ENCODE data around the gene KRT26.
"Not testable (repeated sequence)": the region's sequence is repeated elsewhere in the genome, so short reads cannot be mapped to it uniquely, and the experiment has no call there.

Gene KRT26

GRCh38 chr17:40772101-40772500 lies at the start of gene KRT26:
KRT26 (minus strand) TSS chr17:40772201; CDS start chr17:40772113, 88 bp downstream.
- H3K27me3 Mint-ChIP-seq, result peaks cover 27% of the 10 kb centered on the region
- H3K9me3 Mint-ChIP-seq (ENCODE audit: low read depth), result no peaks in the 10 kb centered on the region
- no peak within 1 kb of the TSS for H3K27ac Mint-ChIP-seq
- no peak within 1 kb of the TSS for H3K4me3 Mint-ChIP-seq
- no peaks in the 10 kb centered on the region for H3K4me1 Mint-ChIP-seq (ENCODE audit: low read depth)
- no peaks in the 10 kb centered on the region for H3K36me3 Mint-ChIP-seq

DNA sequence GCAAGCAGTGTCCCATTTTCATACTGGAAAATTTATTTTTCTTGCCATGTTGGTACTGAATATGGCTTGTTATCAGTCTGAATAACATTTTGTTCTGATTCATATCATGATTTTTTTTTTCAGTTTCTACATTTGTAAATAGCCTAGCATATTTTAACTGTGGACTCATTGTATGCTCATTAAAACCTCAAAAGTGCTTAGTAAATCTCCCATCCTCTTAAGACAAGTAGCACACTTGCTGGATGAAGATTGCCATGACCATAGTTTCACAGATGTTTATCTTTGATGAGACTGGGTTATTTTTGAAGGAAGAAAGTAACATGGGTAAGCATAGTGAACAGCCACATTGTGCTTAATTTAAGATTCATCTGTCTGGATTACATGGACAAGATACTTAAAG lies 49.5 kb upstream of the KRT26 start:
- Mint-ChIP-seq H3K4me1 (ENCODE audit: low read depth) (peaks cover 25% of the 10 kb centered on the region), H3K9me3 (ENCODE audit: low read depth) (no peaks in the 10 kb centered on the region), H3K36me3 (peaks cover 26% of the 10 kb centered on the region), H3K27me3 (peaks cover 3% of the 10 kb centered on the region), H3K4me3 (no peak overlapping the region), H3K27ac (no peak overlapping the region)

- Mint-ChIP-seq H3K4me3 (peak overlapping the region; percentile 88), H3K9me3 (ENCODE audit: low read depth) (no peaks in the 10 kb centered on the region), H3K27ac (no peak overlapping the region), H3K27me3 (peaks cover 3% of the 10 kb centered on the region), H3K4me1 (ENCODE audit: low read depth) (peaks cover 22% of the 10 kb centered on the region), H3K36me3 (peaks cover 20% of the 10 kb centered on the region)
Measured at GRCh38 chr17:40820228-40820838, 48.3 kb upstream of the KRT26 start.

DNA sequence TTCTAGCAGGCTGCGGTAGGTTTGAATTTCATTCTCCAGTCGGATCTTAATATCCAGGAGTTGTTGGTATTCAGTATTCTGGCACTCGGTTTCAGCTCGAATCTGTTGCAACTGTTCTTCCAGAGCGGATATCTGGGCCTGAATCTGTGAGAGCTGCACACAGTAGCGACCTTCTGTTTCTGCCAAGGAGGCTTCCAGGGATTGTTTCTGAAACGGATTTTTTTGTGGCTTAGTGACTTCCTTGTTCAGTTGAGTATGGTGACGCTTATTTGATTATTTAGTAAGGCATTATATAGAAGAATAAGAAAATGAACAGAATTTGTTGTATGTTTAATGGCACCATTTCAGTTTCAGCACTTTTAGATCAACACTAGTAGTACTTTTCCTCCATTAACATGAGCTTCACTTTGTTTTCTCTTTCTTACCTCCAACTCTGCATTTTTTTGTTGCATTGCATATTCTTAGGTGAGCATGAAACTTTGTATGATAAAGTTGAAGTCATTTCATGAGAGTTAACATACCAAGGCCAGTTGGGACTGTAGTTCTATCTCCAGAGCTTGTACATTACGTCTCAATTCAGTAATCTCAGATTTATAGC lies 47.6 kb upstream of the KRT26 start:
- Mint-ChIP-seq H3K4me1 (ENCODE audit: low read depth) (peaks cover 20% of the 10 kb centered on the region), H3K27me3 (peaks cover 3% of the 10 kb centered on the region), H3K9me3 (ENCODE audit: low read depth) (no peaks in the 10 kb centered on the region), H3K36me3 (peaks cover 19% of the 10 kb centered on the region), H3K27ac (peak overlapping the region; percentile 81), H3K4me3 (peak overlapping the region; percentile 88)

DNA sequence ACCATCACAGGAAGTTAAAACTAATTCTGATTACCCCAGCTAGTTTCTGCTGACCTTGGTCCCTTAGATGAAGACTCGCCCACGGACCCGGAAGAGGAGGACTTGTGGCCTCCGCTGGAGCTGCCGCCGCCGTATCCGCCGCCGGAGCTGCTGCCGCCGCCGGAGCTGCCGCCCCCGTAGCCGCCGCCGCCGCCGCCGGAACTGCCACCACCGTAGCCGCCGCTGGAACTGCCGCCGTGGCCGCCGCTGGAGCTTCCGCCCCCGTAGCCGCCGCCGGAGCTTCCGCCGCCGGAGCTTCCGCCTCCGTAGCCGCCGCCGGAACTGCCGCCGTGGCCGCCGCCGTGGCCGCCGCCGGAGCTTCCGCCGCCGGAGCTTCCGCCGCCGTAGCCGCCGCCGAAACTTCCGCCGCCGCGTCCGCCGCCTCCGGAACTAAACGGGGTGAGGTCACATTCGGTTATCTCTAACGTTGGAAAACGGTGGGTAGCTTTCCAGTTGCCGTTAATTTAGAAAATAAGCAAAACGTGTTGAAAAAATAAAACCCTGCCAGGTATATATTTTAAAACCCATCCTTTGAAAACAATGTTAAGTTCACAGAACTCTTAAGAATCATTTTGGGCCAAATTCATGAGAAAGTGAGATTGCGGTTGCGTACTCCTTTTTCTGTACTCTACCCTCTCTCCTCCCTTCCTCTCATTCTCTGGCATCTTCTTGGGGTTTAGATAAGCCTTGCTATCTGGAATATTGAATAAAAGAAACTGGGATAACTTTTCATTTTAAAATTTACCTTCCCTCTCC lies 46.9 kb upstream of the KRT26 start:
- peaks cover 19% of the 10 kb centered on the region for H3K36me3 Mint-ChIP-seq
- H3K27ac Mint-ChIP-seq, result peak overlapping the region; percentile 93
- peak overlapping the region; percentile 95 for H3K4me3 Mint-ChIP-seq
- no peaks in the 10 kb centered on the region for H3K9me3 Mint-ChIP-seq (ENCODE audit: low read depth)
- peaks cover 19% of the 10 kb centered on the region for H3K4me1 Mint-ChIP-seq (ENCODE audit: low read depth)
- H3K27me3 Mint-ChIP-seq, result peaks cover 7% of the 10 kb centered on the region

DNA sequence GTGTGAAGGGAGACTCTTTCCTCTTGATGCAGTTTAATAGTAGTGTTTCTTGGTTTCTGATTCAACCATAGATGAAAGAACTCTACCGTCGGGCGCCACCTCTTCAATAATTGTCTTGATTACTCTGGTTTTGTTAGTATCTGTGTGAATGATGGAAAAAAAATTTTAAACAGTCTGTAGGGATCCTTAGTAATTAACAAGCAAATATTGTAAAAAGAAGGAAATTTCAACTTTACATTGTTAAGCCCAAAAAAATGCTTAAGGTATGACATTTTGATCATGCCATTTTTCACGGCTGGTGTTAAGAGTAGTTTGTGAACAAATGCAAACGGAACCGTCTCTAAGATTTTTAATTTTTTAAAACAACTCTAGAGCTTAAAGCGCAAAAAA lies 46.3 kb upstream of the KRT26 start:
- peaks cover 18% of the 10 kb centered on the region for H3K4me1 Mint-ChIP-seq (ENCODE audit: low read depth)
- peak overlapping the region; percentile 93 for H3K27ac Mint-ChIP-seq
- H3K4me3 Mint-ChIP-seq, result peak overlapping the region; percentile 95
- peaks cover 10% of the 10 kb centered on the region for H3K27me3 Mint-ChIP-seq
- no peaks in the 10 kb centered on the region for H3K9me3 Mint-ChIP-seq (ENCODE audit: low read depth)
- H3K36me3 Mint-ChIP-seq, result peaks cover 17% of the 10 kb centered on the region

DNA sequence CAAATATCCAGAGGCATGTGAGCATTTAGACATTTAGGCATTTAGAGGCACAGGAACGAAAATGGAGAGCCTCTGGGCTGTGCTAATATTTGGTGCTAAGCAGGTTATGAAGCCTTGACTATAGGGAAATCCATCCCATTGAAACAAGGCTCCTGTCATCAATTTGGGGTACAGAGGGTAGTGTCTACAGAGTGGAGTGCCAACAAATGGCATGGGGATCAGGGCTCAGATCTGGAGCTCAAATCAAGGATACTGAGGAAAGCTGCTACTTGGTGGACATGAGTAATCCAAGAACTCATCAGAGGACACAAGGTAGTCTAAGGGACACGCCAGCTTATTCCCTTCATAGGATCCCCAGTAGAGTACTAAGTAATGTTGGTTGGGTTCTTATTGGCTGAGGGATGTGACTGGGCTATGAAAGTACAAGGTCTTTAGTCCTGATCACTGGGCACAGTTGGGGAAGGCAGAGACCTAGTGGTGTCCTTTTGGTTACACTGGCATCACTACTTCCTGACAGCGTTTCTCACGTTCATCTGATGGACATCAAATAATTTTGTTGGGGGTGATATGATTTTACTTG lies 45.2 kb upstream of the KRT26 start:
- Mint-ChIP-seq H3K27ac (no peak overlapping the region), H3K9me3 (ENCODE audit: low read depth) (no peaks in the 10 kb centered on the region), H3K27me3 (peaks cover 14% of the 10 kb centered on the region), H3K36me3 (peaks cover 14% of the 10 kb centered on the region), H3K4me1 (ENCODE audit: low read depth) (peaks cover 18% of the 10 kb centered on the region), H3K4me3 (peak overlapping the region; percentile 95)

DNA sequence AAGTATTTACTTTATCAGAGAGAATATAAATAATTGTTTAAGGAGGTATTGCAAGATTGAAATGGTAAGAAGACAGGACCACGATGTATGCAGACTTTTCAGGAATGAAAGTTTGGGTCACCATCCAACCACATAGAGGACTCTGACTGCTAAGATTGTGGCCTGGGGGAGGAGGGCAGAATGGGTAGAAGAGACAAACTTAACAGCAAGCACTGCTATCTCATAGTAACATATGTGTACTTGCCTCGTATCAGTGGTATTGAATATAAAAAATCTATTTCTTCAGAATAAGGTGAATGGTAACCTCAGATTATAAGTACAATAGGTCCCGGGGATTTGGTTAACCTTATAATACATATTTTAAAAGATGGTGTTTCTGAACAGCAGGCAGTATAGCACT lies 44.6 kb upstream of the KRT26 start:
- H3K27me3 Mint-ChIP-seq, result peaks cover 17% of the 10 kb centered on the region
- H3K27ac Mint-ChIP-seq, result no peak overlapping the region

DNA sequence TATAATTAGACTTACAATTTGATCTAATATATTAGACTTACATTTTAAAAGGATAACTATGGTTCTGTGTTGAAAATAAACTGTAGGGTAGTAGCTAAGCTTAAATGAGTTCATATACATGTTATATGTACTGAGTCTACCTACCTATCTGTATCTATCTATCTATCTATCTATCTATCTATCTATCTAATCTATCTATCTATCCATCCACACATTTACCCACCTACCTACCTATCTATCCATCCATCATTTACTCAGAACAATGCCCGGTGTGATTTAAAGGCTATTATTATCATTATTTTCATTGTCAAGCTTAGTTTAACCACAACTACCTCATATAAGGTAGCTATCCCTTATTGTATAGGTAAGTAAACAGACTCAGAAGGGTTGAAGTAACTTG lies 43.4 kb upstream of the KRT26 start:
- no peak overlapping the region for H3K27ac Mint-ChIP-seq
- peaks cover 14% of the 10 kb centered on the region for H3K36me3 Mint-ChIP-seq
- peaks cover 24% of the 10 kb centered on the region for H3K27me3 Mint-ChIP-seq
- H3K4me3 Mint-ChIP-seq, result no peak overlapping the region
- H3K4me1 Mint-ChIP-seq (ENCODE audit: low read depth), result peaks cover 16% of the 10 kb centered on the region
- H3K9me3 Mint-ChIP-seq (ENCODE audit: low read depth), result no peaks in the 10 kb centered on the region

More for the DNA sequence above, 44.6 kb upstream of the KRT26 start:
- H3K9me3 Mint-ChIP-seq (ENCODE audit: low read depth), result no peaks in the 10 kb centered on the region
- peak overlapping the region; percentile 95 for H3K4me3 Mint-ChIP-seq
- peaks cover 18% of the 10 kb centered on the region for H3K4me1 Mint-ChIP-seq (ENCODE audit: low read depth)
- H3K36me3 Mint-ChIP-seq, result peaks cover 14% of the 10 kb centered on the region

DNA sequence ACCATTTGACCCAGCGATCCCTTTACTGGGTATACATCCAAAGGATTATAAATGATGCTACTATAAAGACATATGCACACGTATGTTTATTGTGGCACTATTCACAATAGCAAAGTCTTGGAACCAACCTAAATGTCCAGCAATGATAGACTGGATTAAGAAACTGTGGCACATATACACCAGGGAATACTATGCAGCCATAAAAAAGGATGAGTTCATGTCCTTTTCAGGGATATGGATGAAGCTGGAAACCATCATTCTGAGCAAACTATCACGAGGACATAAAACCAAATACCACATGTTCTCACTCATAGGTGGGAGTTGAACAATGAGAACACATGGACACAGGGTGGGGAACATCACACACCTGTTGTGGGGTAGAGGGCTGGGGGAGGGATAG lies 42.7 kb upstream of the KRT26 start:
- H3K27me3 Mint-ChIP-seq, result peaks cover 31% of the 10 kb centered on the region
- peaks cover 14% of the 10 kb centered on the region for H3K36me3 Mint-ChIP-seq
- peaks cover 10% of the 10 kb centered on the region for H3K4me1 Mint-ChIP-seq (ENCODE audit: low read depth)
- H3K27ac Mint-ChIP-seq; H3K9me3 Mint-ChIP-seq (ENCODE audit: low read depth); H3K4me3 Mint-ChIP-seq: not testable (repeated sequence)

DNA sequence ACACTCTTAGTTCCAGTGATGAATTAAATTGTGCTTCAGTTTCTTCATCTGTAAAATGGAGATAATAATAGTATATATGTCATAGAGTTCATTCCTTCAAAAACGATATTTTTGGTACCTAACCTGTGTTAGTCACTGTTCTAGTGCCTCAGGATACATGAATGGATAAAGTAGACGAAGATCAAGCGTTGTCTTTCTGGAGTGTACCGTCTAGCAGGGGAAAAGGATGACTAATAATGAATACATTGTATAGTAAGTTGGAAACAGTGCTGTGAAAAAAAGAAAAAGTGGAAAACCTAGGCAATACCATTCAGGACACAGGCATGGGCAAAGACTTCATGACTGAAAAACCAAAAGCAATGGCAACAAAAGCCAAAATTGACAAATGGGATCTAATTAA lies 41.8 kb upstream of the KRT26 start:
- Mint-ChIP-seq H3K4me3 (no peak overlapping the region), H3K27me3 (peaks cover 37% of the 10 kb centered on the region), H3K27ac (no peak overlapping the region), H3K4me1 (ENCODE audit: low read depth) (peaks cover 8% of the 10 kb centered on the region), H3K9me3 (ENCODE audit: low read depth) (no peaks in the 10 kb centered on the region), H3K36me3 (peaks cover 14% of the 10 kb centered on the region)

GRCh38 chr17:40812639-40813038 lies 40.6 kb upstream of the KRT26 start:
- Mint-ChIP-seq H3K36me3 (peaks cover 10% of the 10 kb centered on the region), H3K4me1 (ENCODE audit: low read depth) (peaks cover 3% of the 10 kb centered on the region), H3K27ac (no peak overlapping the region), H3K9me3 (ENCODE audit: low read depth) (no peaks in the 10 kb centered on the region), H3K27me3 (peaks cover 42% of the 10 kb centered on the region), H3K4me3 (no peak overlapping the region)

GRCh38 chr17:40810494-40810893 lies 38.5 kb upstream of the KRT26 start:
- Mint-ChIP-seq H3K36me3 (no peaks in the 10 kb centered on the region), H3K4me3 (no peak overlapping the region), H3K27ac (no peak overlapping the region), H3K4me1 (ENCODE audit: low read depth) (no peaks in the 10 kb centered on the region), H3K9me3 (ENCODE audit: low read depth) (no peaks in the 10 kb centered on the region), H3K27me3 (peaks cover 52% of the 10 kb centered on the region)

GRCh38 chr17:40809721-40810421 lies 37.9 kb upstream of the KRT26 start:
- no peak overlapping the region for H3K4me3 Mint-ChIP-seq
- no peaks in the 10 kb centered on the region for H3K4me1 Mint-ChIP-seq (ENCODE audit: low read depth)
- no peak overlapping the region for H3K27ac Mint-ChIP-seq
- H3K27me3 Mint-ChIP-seq, result peaks cover 56% of the 10 kb centered on the region
- peaks cover 3% of the 10 kb centered on the region for H3K36me3 Mint-ChIP-seq
- H3K9me3 Mint-ChIP-seq (ENCODE audit: low read depth), result no peaks in the 10 kb centered on the region

Measured in activated naive CD8-positive, alpha-beta T cell (primary cell).